ENCODE data around the gene DOHH.

Gene DOHH

GRCh38 chr19:3491396-3492119 is 8.9 kb downstream of the DOHH start:
- no peak for DNase-seq
- intact Hi-C loops (cut with DNase I) = no loop called here

- DNase-seq = no peak
- intact Hi-C loops (cut with DNase I) = no loop called here
Observed at GRCh38 chr19:3483226-3483628, 17.2 kb downstream of the DOHH start, which contains the start of gene SMIM44. Gene SMIM44 (minus strand): TSS chr19:3483441. CDS start chr19:3483403, 38 bp downstream.

DNA sequence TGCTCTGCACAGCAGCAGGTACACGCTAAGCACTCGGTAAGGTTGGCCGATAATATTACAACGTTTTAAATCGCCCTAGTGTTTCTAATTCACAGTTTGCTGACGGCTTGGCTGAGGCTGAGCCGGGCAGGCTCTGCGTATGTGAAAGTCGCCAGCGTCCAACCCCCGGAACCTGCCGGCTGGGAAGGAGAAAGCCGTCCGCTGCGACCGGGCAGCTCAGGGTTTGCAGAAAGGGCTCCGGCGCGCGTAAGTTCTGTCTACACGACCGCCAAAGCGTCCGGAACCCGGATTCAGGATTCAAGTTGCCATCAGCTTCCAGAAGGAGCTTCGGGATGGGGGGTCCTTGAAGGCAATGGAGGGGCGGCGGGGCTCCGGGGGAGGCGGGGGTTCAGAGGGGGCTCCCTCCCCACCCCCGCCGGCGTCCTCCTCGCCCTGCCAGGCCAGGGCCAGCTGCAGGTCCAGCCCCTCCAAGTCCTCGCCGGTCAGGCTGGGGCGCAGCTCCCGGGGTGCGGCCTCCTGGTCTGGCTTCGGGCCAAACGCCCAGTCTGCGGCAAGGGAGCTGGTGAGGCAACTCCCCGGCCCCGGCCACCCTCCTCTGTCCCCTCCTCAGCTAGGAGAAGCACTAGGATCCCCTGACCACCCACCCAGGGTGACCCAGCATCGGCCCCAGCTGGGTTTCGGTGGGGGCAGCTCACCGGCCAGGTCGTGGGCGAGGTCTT is 17.8 kb downstream of the DOHH start:
- DNase-seq = no peak
- intact Hi-C loops (cut with DNase I) = no loop called here

- intact Hi-C loops (cut with DNase I) = no loop called here
- no peak for DNase-seq
Observed at GRCh38 chr19:3481241-3482090, 19.0 kb downstream of the DOHH start.

- intact Hi-C loops (cut with DNase I) = no loop called here
Observed at GRCh38 chr19:3480383-3481091, 19.9 kb downstream of the DOHH start, which contains the start of gene SMIM24. Gene SMIM24 (minus strand): TSS chr19:3480525. CDS start chr19:3480463, 62 bp downstream.

DNA sequence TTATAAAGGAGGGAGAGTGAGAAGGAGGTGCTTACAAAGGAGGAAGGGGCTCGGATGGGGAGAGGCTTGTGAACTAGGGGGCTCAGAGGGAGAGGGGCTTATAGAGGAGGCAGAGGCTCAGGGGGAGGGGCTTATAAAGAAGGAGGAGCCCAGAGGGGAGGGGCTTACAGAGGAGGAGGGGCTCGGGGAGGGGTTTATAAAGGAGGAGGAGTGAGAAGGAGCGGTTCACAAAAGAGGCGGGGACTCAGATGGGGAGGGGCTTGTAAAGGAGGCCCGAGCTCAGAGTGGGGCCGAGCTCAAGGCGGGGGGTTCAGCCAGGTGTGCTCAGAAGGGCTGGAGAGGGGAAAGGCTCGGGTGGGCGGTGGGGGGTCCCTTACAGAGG is 20.6 kb downstream of the DOHH start:
- intact Hi-C loops (cut with DNase I) = loop anchor here (10.0 kb wide), 1 partner anchor 55 kb away; no protein-coding TSS in a partner anchor
- DNase-seq = no peak

More at GRCh38 chr19:3480383-3481091, 19.9 kb downstream of the DOHH start, which contains the start of gene SMIM24:
- DNase-seq = no peak

- DNase-seq = peak in 1 of 42 donors; percentile 51
- intact Hi-C loops (cut with DNase I) = loop anchor here (10.0 kb wide), 1 partner anchor 55 kb away; no protein-coding TSS in a partner anchor
Observed at GRCh38 chr19:3479177-3479833, 21.2 kb downstream of the DOHH start.

GRCh38 chr19:3478409-3479176 is 21.9 kb downstream of the DOHH start:
- intact Hi-C loops (cut with DNase I) = loop anchor here (10.0 kb wide), 1 partner anchor 54 kb away; no protein-coding TSS in a partner anchor

DNA sequence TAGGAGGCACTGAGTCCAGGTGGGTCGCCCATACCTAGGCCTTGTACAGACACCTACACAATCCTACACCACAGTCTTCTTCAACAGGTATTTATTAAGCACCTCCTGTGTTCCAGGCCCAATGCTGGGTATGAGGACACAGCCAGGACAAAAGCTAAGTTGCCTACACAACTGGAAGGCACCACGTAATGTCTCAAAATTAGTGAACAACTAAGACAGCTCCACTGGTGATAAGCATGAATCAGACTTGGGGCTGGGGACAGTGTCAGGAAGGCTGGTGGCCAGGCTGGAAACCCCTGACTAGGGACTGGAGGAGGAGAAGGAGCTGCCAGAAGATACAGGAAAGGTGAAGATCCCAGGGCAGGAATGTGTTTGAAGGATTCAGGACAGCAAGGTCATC is 22.5 kb downstream of the DOHH start:
- intact Hi-C loops (cut with DNase I) = loop anchor here (10.0 kb wide), 1 partner anchor 53 kb away; no protein-coding TSS in a partner anchor
- no peak for DNase-seq

More at GRCh38 chr19:3478409-3479176, 21.9 kb downstream of the DOHH start:
- DNase-seq = no peak

DNA sequence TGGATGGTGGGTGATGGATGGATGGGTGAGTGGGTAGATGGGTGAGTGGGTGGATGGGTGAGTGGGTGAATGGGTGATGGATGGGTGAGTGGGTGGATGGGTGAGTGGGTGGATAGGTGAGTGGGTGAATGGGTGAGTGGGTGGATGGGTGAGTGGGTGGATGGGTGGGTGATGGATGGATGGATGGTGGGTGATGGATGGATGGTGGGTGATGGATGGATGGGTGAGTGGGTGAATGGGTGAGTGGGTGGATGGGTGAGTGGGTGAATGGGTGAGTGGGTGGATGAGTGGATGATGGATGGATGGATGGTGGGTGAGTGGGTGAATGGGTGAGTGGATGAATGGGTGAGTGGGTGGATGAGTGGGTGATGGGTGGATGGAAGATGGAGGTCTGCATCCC is 23.0 kb downstream of the DOHH start:
- no peak for DNase-seq
- intact Hi-C loops (cut with DNase I) = loop anchor here (10.0 kb wide), 1 partner anchor 53 kb away; no protein-coding TSS in a partner anchor

- no peak for DNase-seq
- intact Hi-C loops (cut with DNase I) = loop anchor here (10.0 kb wide), 1 partner anchor 52 kb away; no protein-coding TSS in a partner anchor
Observed at GRCh38 chr19:3476830-3477229, 23.6 kb downstream of the DOHH start.

DNA sequence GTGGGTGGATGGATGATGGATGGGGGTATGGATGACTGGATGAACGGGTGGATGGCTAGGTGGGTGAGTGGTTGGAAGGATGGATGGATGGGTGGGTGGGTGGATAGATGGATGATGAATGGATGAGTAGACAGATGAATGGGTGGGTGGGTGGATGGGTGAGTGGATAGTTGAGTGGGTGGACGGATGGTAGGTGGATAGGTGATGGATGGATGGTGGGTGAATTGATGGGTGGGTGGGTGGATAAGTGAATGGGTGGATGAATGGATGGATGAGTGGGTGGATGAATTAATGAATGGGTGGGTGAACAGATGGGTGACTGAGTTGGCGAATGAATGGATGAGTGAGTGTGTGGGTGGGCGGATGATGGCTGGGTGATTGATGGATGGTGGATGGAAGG is 25.0 kb downstream of the DOHH start:
- intact Hi-C loops (cut with DNase I) = loop anchor here (10.0 kb wide), 1 partner anchor 51 kb away; no protein-coding TSS in a partner anchor

DNA sequence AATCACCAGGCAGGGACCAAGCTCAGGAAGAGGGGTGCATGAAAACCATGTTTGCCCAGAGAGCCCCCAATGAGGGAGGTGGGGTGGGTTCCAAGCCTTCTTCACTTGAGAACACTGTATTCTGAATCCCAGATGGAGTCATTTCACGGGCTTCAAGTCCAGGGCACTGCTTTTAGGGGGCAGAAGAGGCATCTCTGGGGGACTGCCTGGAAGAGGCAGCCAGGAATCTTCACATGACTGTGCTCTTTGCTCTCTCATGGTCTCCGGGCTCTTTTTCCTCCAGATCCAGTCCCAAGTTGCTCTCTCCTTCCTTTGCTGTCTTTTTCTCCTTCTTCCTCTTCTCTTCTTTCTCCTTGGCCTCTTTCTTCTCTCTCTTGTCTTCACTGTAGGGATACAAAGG is 25.9 kb downstream of the DOHH start:
- intact Hi-C loops (cut with DNase I) = loop anchor here (10.0 kb wide), 1 partner anchor 50 kb away; no protein-coding TSS in a partner anchor

More for the DNA sequence above, 25.0 kb downstream of the DOHH start:
- DNase-seq = no peak

GRCh38 chr19:3474010-3474409 is 26.5 kb downstream of the DOHH start:
- DNase-seq = no peak

More for the DNA sequence above, 25.9 kb downstream of the DOHH start:
- no peak for DNase-seq

GRCh38 chr19:3471954-3472655 is 28.4 kb downstream of the DOHH start:
- intact Hi-C loops (cut with DNase I) = loop anchor here (2.0 to 10.0 kb wide), 2 partner anchors 47 to 145 kb away; no protein-coding TSS in a partner anchor
- peak in 26 of 42 donors; percentile 23 to 80 (median 52) for DNase-seq

More at GRCh38 chr19:3474010-3474409, 26.5 kb downstream of the DOHH start:
- intact Hi-C loops (cut with DNase I) = loop anchor here (10.0 kb wide), 1 partner anchor 49 kb away; no protein-coding TSS in a partner anchor
